IMR-90 (cell line): ENCODE results near the gene PLEKHA8. TPM values are rescaled to one million over a fixed set of nuclear protein-coding genes. Genes with fewer than 3 reads are reported as not detected.

ENCODE experiments used
- ATAC-seq: fragments of 200-7000 bp; cut with Tn5 transposase; 2 replicates; pipeline ENCODE4 v1.9.1; 2020; ENCODE audit warnings: low read depth, mild to moderate bottlenecking, moderate library complexity
- BruUV-seq: library from RNA; stranded (reverse); fragments of 400-500 nt; replicated peaks from 2 replicates; lab custom pipeline; 2021; lab: Mats Ljungman, UMichigan
- CTCF ChIA-PET: fragments of 300-600 bp; formaldehyde crosslinking; extraction: SDS; loops from one replicate; lab custom pipeline; 2021; ENCODE audit warnings: antibody characterized with exemption; lab: Yijun Ruan, JAX
- POLR2A ChIA-PET: fragments of 300-600 bp; sonication (Branson Sonifier 250); formaldehyde crosslinking; loops from one replicate; lab custom pipeline; 2022; ENCODE audit warnings: antibody characterized with exemption; ENCODE audit not compliant: unreplicated experiment; lab: Charles Lee
- DNase-seq: peaks from one replicate; pipeline ENCODE4 v3.0.0; 2013
- H2AFZ ChIP-seq: replicated peaks from 2 replicates; pipeline ENCODE3; 2013; ENCODE audit warnings: low read length, mild to moderate bottlenecking; ENCODE audit not compliant: poor library complexity
- H2AK5ac ChIP-seq: 2 replicates; pipeline ENCODE4 v1.6.1; 2013; ENCODE audit warnings: low read depth, low read length, inconsistent platforms
- H2AK9ac ChIP-seq: replicated peaks from 2 replicates; pipeline ENCODE3; 2013; ENCODE audit warnings: mild to moderate bottlenecking, low read depth, low read length, moderate library complexity; ENCODE audit not compliant: poor library complexity
- H2BK120ac ChIP-seq: 2 replicates; pipeline ENCODE4 v1.6.1; 2013; ENCODE audit warnings: low read depth, low read length, inconsistent platforms
- H2BK15ac ChIP-seq: 3 replicates; pipeline ENCODE4 v1.6.1; 2013; ENCODE audit warnings: low read depth, low read length, inconsistent platforms
- H2BK20ac ChIP-seq: 2 replicates; pipeline ENCODE4 v1.6.1; 2013; ENCODE audit warnings: low read depth, mild to moderate bottlenecking, inconsistent platforms, low read length, moderate library complexity
- H2BK5ac ChIP-seq: 2 replicates; pipeline ENCODE4 v1.6.1; 2013; ENCODE audit warnings: mild to moderate bottlenecking, low read depth, low read length, inconsistent platforms; ENCODE audit not compliant: poor library complexity, severe bottlenecking
- H3K14ac ChIP-seq: replicated peaks from 2 replicates; pipeline ENCODE4 v1.6.1; 2013; ENCODE audit warnings: low read depth, low read length, inconsistent platforms
- H3K18ac ChIP-seq: 2 replicates; pipeline ENCODE4 v1.6.1; 2013; ENCODE audit warnings: low read depth, low read length, control low read depth
- H3K23ac ChIP-seq: 2 replicates; pipeline ENCODE4 v1.6.1; 2013; ENCODE audit warnings: low read depth, low read length, inconsistent platforms
- H3K27ac ChIP-seq: 2 replicates; pipeline ENCODE4 v1.5.1; 2013; ENCODE audit warnings: mild to moderate bottlenecking, control low read depth, low read length; ENCODE audit not compliant: insufficient read depth
- H3K27me3 ChIP-seq: 2 replicates; pipeline ENCODE4 v1.6.1; 2013; ENCODE audit warnings: low read length; ENCODE audit not compliant: control insufficient read depth, insufficient read depth
- H3K36me3 ChIP-seq: 2 replicates; pipeline ENCODE4 v1.6.1; 2013; ENCODE audit warnings: low read length, mixed read lengths; ENCODE audit not compliant: control insufficient read depth, insufficient read depth
- H3K4ac ChIP-seq: 2 replicates; pipeline ENCODE4 v1.6.1; 2013; ENCODE audit warnings: low read depth, low read length, inconsistent platforms
- H3K4me1 ChIP-seq: 2 replicates; pipeline ENCODE4 v1.6.1; 2013; ENCODE audit warnings: low read length, mixed read lengths; ENCODE audit not compliant: control insufficient read depth, insufficient read depth
- H3K4me2 ChIP-seq: 2 replicates; pipeline ENCODE4 v1.6.1; 2013; ENCODE audit warnings: low read depth, mild to moderate bottlenecking, control low read depth, low read length, moderate library complexity
- H3K4me3 ChIP-seq: 2 replicates; pipeline ENCODE4 v1.5.1; 2013; ENCODE audit warnings: low read depth, mild to moderate bottlenecking, control low read depth, low read length, moderate library complexity; ENCODE audit not compliant: insufficient read depth
- H3K56ac ChIP-seq: 2 replicates; pipeline ENCODE4 v1.6.1; 2013; ENCODE audit warnings: low read length, inconsistent platforms; ENCODE audit not compliant: insufficient read depth; ENCODE audit errors: extremely low read depth
- H3K79me1 ChIP-seq, 2 experiments: 2 replicates each; pipeline ENCODE4 v1.6.1; 2013; ENCODE audit warnings: low read length in 2 of 2, inconsistent platforms in 1 of 2, low read depth in 1 of 2
- H3K9ac ChIP-seq: 2 replicates; pipeline ENCODE4 v1.6.1; 2013; ENCODE audit warnings: low read depth, low read length, control low read depth
- H3K9me1 ChIP-seq: 2 replicates; pipeline ENCODE4 v1.6.1; 2013; ENCODE audit warnings: low read length, inconsistent platforms; ENCODE audit not compliant: insufficient read depth
- H3K9me3 ChIP-seq: 2 replicates; pipeline ENCODE4 v1.6.1; 2013; ENCODE audit warnings: low read length; ENCODE audit not compliant: control insufficient read depth, insufficient read depth
- H4K20me1 ChIP-seq: 2 replicates; pipeline ENCODE4 v1.6.1; 2013; ENCODE audit warnings: low read length, inconsistent platforms; ENCODE audit not compliant: insufficient read depth
- H4K5ac ChIP-seq: 2 replicates; pipeline ENCODE4 v1.6.1; 2013; ENCODE audit warnings: mild to moderate bottlenecking, low read depth, low read length, control low read depth
- H4K8ac ChIP-seq, 2 experiments: 2 replicates each; pipeline ENCODE4 v1.6.1; 2013; ENCODE audit warnings: low read depth in 2 of 2, low read length in 2 of 2, control low read depth in 1 of 2, inconsistent platforms in 1 of 2
- H4K91ac ChIP-seq: 2 replicates; pipeline ENCODE4 v1.6.1; 2013; ENCODE audit warnings: low read depth, low read length, inconsistent platforms; ENCODE audit not compliant: insufficient read depth
- BHLHE40 ChIP-seq: fragments of 150-350 bp; IDR thresholded peaks from 2 replicates; pipeline ENCODE4 v1.6.1; 2016; ENCODE audit warnings: mild to moderate bottlenecking, low read depth, low read length
- CEBPB ChIP-seq: IDR thresholded peaks from 2 replicates; pipeline ENCODE4 v1.6.1; 2012; ENCODE audit warnings: low read depth, low read length, improper control_type of control experiment
- CHD1 ChIP-seq: IDR thresholded peaks from 2 replicates; pipeline ENCODE4 v1.6.1; 2012; ENCODE audit warnings: low read depth, low read length, improper control_type of control experiment
- FOS ChIP-seq: fragments of 150-350 bp; IDR thresholded peaks from 2 replicates; pipeline ENCODE4 v1.6.1; 2016; ENCODE audit warnings: low read depth, low read length
- MAFK ChIP-seq: IDR thresholded peaks from 2 replicates; pipeline ENCODE4 v1.6.1; 2012; ENCODE audit warnings: low read depth, low read length, improper control_type of control experiment
- MAZ ChIP-seq: IDR thresholded peaks from 2 replicates; pipeline ENCODE4 v1.6.1; 2012; ENCODE audit warnings: low read depth, mild to moderate bottlenecking, low read length, improper control_type of control experiment, moderate library complexity, borderline replicate concordance
- MXI1 ChIP-seq: IDR thresholded peaks from 2 replicates; pipeline ENCODE4 v1.6.1; 2012; ENCODE audit warnings: low read depth, mild to moderate bottlenecking, low read length, moderate library complexity, borderline replicate concordance
- NFE2L2 ChIP-seq: fragments of 150-350 bp; IDR thresholded peaks from 2 replicates; pipeline ENCODE4 v1.6.1; 2016; ENCODE audit warnings: low read depth, mild to moderate bottlenecking, low read length
- POLR2A ChIP-seq: IDR thresholded peaks from 2 replicates; pipeline ENCODE4 v1.6.1; 2012; ENCODE audit warnings: mild to moderate bottlenecking, low read depth, low read length
- RAD21 ChIP-seq: IDR thresholded peaks from 2 replicates; pipeline ENCODE4 v1.6.1; 2012; ENCODE audit warnings: low read length, improper control_type of control experiment
- RCOR1 ChIP-seq: IDR thresholded peaks from 2 replicates; pipeline ENCODE4 v1.6.1; 2012; ENCODE audit warnings: mild to moderate bottlenecking, low read length, improper control_type of control experiment; ENCODE audit not compliant: insufficient replicate concordance
- RFX5 ChIP-seq: IDR thresholded peaks from 2 replicates; pipeline ENCODE4 v1.8.0; 2012; ENCODE audit warnings: low read depth, mild to moderate bottlenecking, low read length, moderate library complexity
- SMC3 ChIP-seq: fragments of 150-350 bp; IDR thresholded peaks from 2 replicates; pipeline ENCODE4 v1.6.1; 2016; ENCODE audit warnings: low read depth, mild to moderate bottlenecking, antibody characterized with exemption, low read length, moderate library complexity
- WGBS, 2 experiments: methylation state at CpG; one replicate each; pipeline versions ENCODE4 v1.1.5 to v1.1.7; 2013; ENCODE audit warnings: missing lambda C conversion rate in 2 of 2; ENCODE audit not compliant: insufficient read length in 1 of 2; ENCODE audit errors: extremely low coverage in 2 of 2; 5-methylcytosine and 5-hydroxymethylcytosine counted together
- dilution Hi-C: fragments of 300-500 bp; cut with HindIII; formaldehyde crosslinking; loops from one replicate; pipeline ENCODE4 v1.14.3; 2018; ENCODE audit warnings: low sequenced_read_pairs; ENCODE audit not compliant: unreplicated experiment
- in situ Hi-C: fragments of 300-500 bp; cut with MboI; formaldehyde crosslinking; loops from 3 replicates; pipeline ENCODE4 v1.14.3; 2019; ENCODE audit warnings: low sequenced_read_pairs, inconsistent platforms, mixed read lengths
- intact Hi-C: fragments of 100-400 bp; cut with micrococcal nuclease; formaldehyde crosslinking; loops from 2 replicates; pipeline ENCODE4 v1.10.0; 2022
- polyA plus RNA-seq, 3 experiments: library from polyadenylated mRNA; depleted of rRNA; stranded (reverse); fragments of >200 nt; gene quantifications; 2 replicates each; pipeline ENCODE4 v1.2.3, GENCODE V29; 2012; ENCODE audit warnings: low replicate concordance in 1 of 3
- total RNA-seq: library from RNA; depleted of rRNA; stranded (reverse); fragments of >200 nt; gene quantifications from 2 replicates; pipeline ENCODE4 v1.2.3, GENCODE V29; 2012
- TF ChIP-seq, protein P1 (sequence below): conservative IDR thresholded peaks from 2 replicates; pipeline ENCODE4 v1.5.1; 2012; ENCODE audit warnings: mild to moderate bottlenecking, low read depth, low read length, improper control_type of control experiment
- TF ChIP-seq, protein P2 (sequence below): fragments of 150-350 bp; IDR thresholded peaks from 2 replicates; pipeline ENCODE4 v1.6.1; 2017; ENCODE audit warnings: mild to moderate bottlenecking, antibody characterized with exemption, low read length, low read depth
- TF ChIP-seq, protein P3 (sequence below): fragments of 150-350 bp; IDR thresholded peaks from 2 replicates; pipeline ENCODE4 v1.6.1; 2016; ENCODE audit warnings: low read depth, mild to moderate bottlenecking, low read length, moderate library complexity, borderline replicate concordance

The PLEKHA8 gene
- total and polyA plus RNA-seq, 2 of the 4 experiments (the other 2 are of a cell fraction), result 3.6 to 9.7 TPM

DNA sequence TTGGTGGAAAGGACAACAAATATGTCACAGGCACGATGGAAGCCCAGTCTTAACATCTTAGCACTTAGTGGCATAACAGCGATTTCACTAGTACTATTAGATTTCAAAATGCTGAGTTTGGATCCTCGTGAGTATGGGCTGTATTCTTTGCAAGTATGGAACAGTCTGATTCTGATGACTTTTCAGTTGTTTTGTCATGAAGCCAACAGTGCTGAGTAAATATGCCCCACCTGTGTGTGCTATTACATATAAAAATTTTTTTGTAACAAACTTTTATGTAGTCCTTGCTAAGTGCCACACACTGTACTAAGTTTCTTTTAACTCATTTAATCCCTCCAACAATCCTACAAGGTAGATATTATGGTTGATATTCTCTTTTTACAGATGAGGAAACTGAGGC is 137.4 kb downstream of the PLEKHA8 start:
- Histone ChIP-seq H3K18ac (no peak overlapping the region), H3K27ac (no peak overlapping the region), H3K14ac (no peak overlapping the region), H3K4me1 (peaks cover 9% of the 10 kb centered on the region), H4K20me1 (no peaks in the 10 kb centered on the region), H3K23ac (no peak overlapping the region), H4K8ac (no peak overlapping the region), H4K5ac (no peak overlapping the region), H3K36me3 (no peaks in the 10 kb centered on the region), H2BK120ac (no peak overlapping the region), H3K4me2 (no peak overlapping the region), H3K9me1 (peaks cover 9% of the 10 kb centered on the region; the same call in 1 of the 2 replicates), H3K27me3 (no peaks in the 10 kb centered on the region), H3K4me3 (no peak overlapping the region), H2BK20ac (no peak overlapping the region), H3K79me1 (no peaks in the 10 kb centered on the region), H2BK15ac (no peak overlapping the region), H2AK5ac (no peak overlapping the region), H4K91ac (no peak overlapping the region), H2BK5ac (no peak overlapping the region), H2AK9ac (no peak overlapping the region), H3K9me3 (no peaks in the 10 kb centered on the region), H3K4ac (no peak overlapping the region), H3K9ac (no peak overlapping the region), H3K56ac (no peak overlapping the region), H2AFZ (no peak overlapping the region)
- no TSS peak for BruUV-seq
- in situ Hi-C loops, result loop anchor here (5.0 to 10.0 kb wide), 3 partner anchors 109 to 399 kb away; no protein-coding TSS in a partner anchor
- CTCF ChIA-PET, result no interaction called here
- TF ChIP-seq SMC3 (no peak), MAZ (no peak), CHD1 (no peak), NFE2L2 (no peak), CEBPB (no peak), RAD21 (no peak), RCOR1 (no peak), MAFK (no peak), RFX5 (no peak), POLR2A (no peak), FOS (no peak), BHLHE40 (no peak), MXI1 (no peak)
- TF ChIP-seq, protein P1, sequence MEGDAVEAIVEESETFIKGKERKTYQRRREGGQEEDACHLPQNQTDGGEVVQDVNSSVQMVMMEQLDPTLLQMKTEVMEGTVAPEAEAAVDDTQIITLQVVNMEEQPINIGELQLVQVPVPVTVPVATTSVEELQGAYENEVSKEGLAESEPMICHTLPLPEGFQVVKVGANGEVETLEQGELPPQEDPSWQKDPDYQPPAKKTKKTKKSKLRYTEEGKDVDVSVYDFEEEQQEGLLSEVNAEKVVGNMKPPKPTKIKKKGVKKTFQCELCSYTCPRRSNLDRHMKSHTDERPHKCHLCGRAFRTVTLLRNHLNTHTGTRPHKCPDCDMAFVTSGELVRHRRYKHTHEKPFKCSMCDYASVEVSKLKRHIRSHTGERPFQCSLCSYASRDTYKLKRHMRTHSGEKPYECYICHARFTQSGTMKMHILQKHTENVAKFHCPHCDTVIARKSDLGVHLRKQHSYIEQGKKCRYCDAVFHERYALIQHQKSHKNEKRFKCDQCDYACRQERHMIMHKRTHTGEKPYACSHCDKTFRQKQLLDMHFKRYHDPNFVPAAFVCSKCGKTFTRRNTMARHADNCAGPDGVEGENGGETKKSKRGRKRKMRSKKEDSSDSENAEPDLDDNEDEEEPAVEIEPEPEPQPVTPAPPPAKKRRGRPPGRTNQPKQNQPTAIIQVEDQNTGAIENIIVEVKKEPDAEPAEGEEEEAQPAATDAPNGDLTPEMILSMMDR, result no peak
- TF ChIP-seq, protein P2, sequence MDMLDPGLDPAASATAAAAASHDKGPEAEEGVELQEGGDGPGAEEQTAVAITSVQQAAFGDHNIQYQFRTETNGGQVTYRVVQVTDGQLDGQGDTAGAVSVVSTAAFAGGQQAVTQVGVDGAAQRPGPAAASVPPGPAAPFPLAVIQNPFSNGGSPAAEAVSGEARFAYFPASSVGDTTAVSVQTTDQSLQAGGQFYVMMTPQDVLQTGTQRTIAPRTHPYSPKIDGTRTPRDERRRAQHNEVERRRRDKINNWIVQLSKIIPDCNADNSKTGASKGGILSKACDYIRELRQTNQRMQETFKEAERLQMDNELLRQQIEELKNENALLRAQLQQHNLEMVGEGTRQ, result no peak
- TF ChIP-seq, protein P3, sequence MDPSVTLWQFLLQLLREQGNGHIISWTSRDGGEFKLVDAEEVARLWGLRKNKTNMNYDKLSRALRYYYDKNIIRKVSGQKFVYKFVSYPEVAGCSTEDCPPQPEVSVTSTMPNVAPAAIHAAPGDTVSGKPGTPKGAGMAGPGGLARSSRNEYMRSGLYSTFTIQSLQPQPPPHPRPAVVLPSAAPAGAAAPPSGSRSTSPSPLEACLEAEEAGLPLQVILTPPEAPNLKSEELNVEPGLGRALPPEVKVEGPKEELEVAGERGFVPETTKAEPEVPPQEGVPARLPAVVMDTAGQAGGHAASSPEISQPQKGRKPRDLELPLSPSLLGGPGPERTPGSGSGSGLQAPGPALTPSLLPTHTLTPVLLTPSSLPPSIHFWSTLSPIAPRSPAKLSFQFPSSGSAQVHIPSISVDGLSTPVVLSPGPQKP, result no peak
- ATAC-seq (no peak), DNase-seq (no peak)
- WGBS, 2 experiments, result no CpG with 5 or more reads among the region's 3 CpGs
- POLR2A ChIA-PET, result no interaction called here
- dilution Hi-C loops, result no loop called here
- intact Hi-C loops, result no loop called here
